ENCODE measurements around the gene DPF3. TPM values are rescaled to one million over a fixed set of nuclear protein-coding genes. Genes with fewer than 3 reads are reported as not detected.

Gene DPF3
- total and polyA plus RNA-seq, 2 donors (not counting 1 experiment from before 2014, with no cell fraction given) = 7.6 to 13.7 TPM

DNA sequence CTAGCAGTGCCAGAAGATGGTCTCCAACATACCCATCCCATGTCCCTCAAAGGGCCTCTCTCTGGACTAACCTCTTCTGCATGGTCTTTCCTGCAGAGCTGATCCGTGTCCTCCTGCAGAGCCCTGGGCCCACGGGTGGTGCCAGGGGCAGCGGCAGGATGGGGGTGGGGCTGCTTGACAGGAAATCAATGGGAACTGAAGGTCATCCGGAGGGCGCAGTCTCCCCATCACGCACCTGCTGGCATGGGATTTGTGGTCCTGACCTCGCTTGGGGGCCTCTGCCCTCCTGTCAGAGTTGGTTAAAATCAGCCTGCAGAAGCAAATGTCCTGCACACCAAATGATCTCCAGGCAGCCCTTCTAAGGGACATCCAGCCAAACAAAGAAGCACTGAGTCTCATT lies 110.2 kb downstream of the DPF3 start:
- Histone ChIP-seq H3K4me3 (replicated peaks in 1 of 4; ENCODE audit: control extremely low read depth in 1 of 4, insufficient read depth in 1 of 4, low read depth in 3 of 4, low read length in 4 of 4) (no peak overlapping the region), H2AFZ (ENCODE audit: low read length) (no peak overlapping the region), H3K79me2 (ENCODE audit: control insufficient read depth, insufficient read depth, low read length) (peaks cover 7% of the 10 kb centered on the region), H3K27me3 (ENCODE audit: control insufficient read depth, insufficient read depth, low read length) (no peaks in the 10 kb centered on the region), H3K9ac (ENCODE audit: insufficient read depth, low read length) (no peak overlapping the region), H3K27ac (ENCODE audit: insufficient read depth, low read length) (no peak overlapping the region), H3K4me1 (ENCODE audit: control insufficient read depth, extremely low read depth, insufficient read depth, low read length) (peaks cover 9% of the 10 kb centered on the region), H3K36me3 (ENCODE audit: control insufficient read depth, insufficient read depth, low read length) (no peaks in the 10 kb centered on the region), H3K4me2 (ENCODE audit: extremely low read depth, insufficient read depth, low read length) (no peak overlapping the region), H4K20me1 (ENCODE audit: control insufficient read depth, extremely low read depth, insufficient read depth, low read length) (no peaks in the 10 kb centered on the region), H3K9me3 (ENCODE audit: control insufficient read depth, insufficient read depth, low read depth, low read length) (no peaks in the 10 kb centered on the region)
- DNase-seq (ENCODE audit: low read depth in 2 of 2) = no peak
- TF ChIP-seq, protein P1, sequence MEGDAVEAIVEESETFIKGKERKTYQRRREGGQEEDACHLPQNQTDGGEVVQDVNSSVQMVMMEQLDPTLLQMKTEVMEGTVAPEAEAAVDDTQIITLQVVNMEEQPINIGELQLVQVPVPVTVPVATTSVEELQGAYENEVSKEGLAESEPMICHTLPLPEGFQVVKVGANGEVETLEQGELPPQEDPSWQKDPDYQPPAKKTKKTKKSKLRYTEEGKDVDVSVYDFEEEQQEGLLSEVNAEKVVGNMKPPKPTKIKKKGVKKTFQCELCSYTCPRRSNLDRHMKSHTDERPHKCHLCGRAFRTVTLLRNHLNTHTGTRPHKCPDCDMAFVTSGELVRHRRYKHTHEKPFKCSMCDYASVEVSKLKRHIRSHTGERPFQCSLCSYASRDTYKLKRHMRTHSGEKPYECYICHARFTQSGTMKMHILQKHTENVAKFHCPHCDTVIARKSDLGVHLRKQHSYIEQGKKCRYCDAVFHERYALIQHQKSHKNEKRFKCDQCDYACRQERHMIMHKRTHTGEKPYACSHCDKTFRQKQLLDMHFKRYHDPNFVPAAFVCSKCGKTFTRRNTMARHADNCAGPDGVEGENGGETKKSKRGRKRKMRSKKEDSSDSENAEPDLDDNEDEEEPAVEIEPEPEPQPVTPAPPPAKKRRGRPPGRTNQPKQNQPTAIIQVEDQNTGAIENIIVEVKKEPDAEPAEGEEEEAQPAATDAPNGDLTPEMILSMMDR (conservative IDR thresholded peaks at IDR 0.05 in 1 of 2, IDR thresholded peaks at IDR 0.05 in 1 of 2; ENCODE audit: low read depth in 1 of 2, low read length in 2 of 2) = no peak
- no peak for TF ChIP-seq EZH2 (IDR thresholded peaks at IDR 0.05; ENCODE audit: low read length, missing control alignments)

DNA sequence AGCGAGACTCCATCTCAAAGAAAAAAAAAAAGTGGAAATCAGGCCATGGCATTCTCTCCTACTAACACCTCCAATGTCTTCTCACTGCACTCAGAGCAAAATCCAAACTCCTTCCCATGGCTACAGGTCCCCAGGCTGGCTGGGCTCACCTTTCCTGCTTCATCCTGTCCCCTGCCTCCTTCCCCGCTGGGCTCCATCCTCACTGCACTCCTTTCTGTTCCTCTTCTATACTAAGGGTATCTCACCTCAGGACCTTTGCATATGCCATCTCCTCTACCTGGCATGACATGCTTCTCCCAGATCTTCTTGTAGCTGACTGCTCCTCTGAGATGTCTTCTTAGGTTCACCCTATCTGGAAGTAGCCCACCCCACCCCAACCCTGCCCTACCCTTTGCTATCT lies 111.1 kb downstream of the DPF3 start:
- peaks cover 7% of the 10 kb centered on the region for H3K79me2 ChIP-seq (ENCODE audit: control insufficient read depth, insufficient read depth, low read length)
- no peaks in the 10 kb centered on the region for H4K20me1 ChIP-seq (ENCODE audit: control insufficient read depth, extremely low read depth, insufficient read depth, low read length)
- peaks cover 9% of the 10 kb centered on the region for H3K4me1 ChIP-seq (ENCODE audit: control insufficient read depth, extremely low read depth, insufficient read depth, low read length)
- H3K36me3 ChIP-seq (ENCODE audit: control insufficient read depth, insufficient read depth, low read length) = no peaks in the 10 kb centered on the region
- H3K9me3 ChIP-seq (ENCODE audit: control insufficient read depth, insufficient read depth, low read depth, low read length) = no peaks in the 10 kb centered on the region
- H3K4me2 ChIP-seq (ENCODE audit: extremely low read depth, insufficient read depth, low read length) = no peak overlapping the region
- no peak overlapping the region for H3K4me3 ChIP-seq (replicated peaks in 1 of 4; ENCODE audit: control extremely low read depth in 1 of 4, insufficient read depth in 1 of 4, low read depth in 3 of 4, low read length in 4 of 4)
- H3K27me3 ChIP-seq (ENCODE audit: control insufficient read depth, insufficient read depth, low read length) = no peaks in the 10 kb centered on the region
- no peak overlapping the region for H3K9ac ChIP-seq (ENCODE audit: insufficient read depth, low read length)
- TF ChIP-seq EZH2 (IDR thresholded peaks at IDR 0.05; ENCODE audit: low read length, missing control alignments) = no peak
- TF ChIP-seq, protein P1 (conservative IDR thresholded peaks at IDR 0.05 in 1 of 2, IDR thresholded peaks at IDR 0.05 in 1 of 2; ENCODE audit: low read depth in 1 of 2, low read length in 2 of 2) = no peak
- H3K27ac ChIP-seq (ENCODE audit: insufficient read depth, low read length) = no peak overlapping the region
- no peak overlapping the region for H2AFZ ChIP-seq (ENCODE audit: low read length)
- DNase-seq (ENCODE audit: low read depth in 2 of 2) = no peak

DNA sequence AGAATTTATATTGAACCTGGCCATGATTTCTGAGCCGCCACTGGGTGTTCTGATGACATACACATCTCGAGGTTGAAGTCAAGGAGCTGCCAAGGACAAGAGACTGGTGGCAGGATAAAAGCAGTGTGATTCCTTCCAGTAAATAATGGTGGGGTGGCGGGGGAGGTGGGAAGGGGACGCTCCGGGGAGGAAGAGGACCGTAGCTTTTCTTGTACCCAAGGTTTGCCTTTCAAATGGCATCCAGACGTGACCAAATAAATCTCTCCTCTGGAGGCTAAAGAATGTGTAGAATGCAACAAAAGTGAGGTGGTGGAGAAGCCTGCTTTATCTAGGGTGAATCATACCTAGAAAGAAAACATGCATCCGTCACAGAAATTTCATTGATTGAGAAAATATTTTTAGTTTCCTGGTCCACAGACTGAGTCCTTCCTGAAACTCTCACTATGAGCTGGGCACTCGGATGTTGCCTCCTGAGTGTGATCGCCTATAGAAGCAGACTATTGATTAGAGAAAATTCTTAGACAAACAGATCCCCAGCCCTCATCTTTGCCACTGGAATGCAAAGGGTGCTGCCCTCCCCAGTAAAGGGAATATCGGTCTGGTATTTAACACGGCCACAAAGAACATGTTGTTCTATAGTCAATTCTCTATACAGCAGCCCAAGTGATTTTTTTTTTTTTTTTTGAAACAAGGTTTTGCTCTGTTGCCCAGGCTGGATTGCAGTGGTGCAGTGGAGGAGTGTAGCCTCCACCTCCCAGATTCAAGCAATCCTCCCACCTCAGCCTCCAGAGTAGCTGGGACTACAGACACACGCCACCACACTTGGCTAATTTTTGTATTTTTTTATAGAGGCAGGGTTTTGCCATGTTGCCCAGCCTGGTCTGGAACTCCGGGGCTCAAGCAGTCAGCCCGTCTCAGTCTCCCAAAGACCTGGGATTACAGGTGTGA lies 112.1 kb downstream of the DPF3 start:
- Histone ChIP-seq H3K79me2 (ENCODE audit: control insufficient read depth, insufficient read depth, low read length) (peaks cover 7% of the 10 kb centered on the region), H2AFZ (ENCODE audit: low read length) (no peak overlapping the region), H4K20me1 (ENCODE audit: control insufficient read depth, extremely low read depth, insufficient read depth, low read length) (no peaks in the 10 kb centered on the region), H3K4me1 (ENCODE audit: control insufficient read depth, extremely low read depth, insufficient read depth, low read length) (peaks cover 9% of the 10 kb centered on the region), H3K27me3 (ENCODE audit: control insufficient read depth, insufficient read depth, low read length) (no peaks in the 10 kb centered on the region), H3K9ac (ENCODE audit: insufficient read depth, low read length) (no peak overlapping the region), H3K4me3 (replicated peaks in 1 of 4; ENCODE audit: control extremely low read depth in 1 of 4, insufficient read depth in 1 of 4, low read depth in 3 of 4, low read length in 4 of 4) (no peak overlapping the region), H3K9me3 (ENCODE audit: control insufficient read depth, insufficient read depth, low read depth, low read length) (no peaks in the 10 kb centered on the region), H3K36me3 (ENCODE audit: control insufficient read depth, insufficient read depth, low read length) (no peaks in the 10 kb centered on the region), H3K27ac (ENCODE audit: insufficient read depth, low read length) (peak overlapping the region; percentile 22), H3K4me2 (ENCODE audit: extremely low read depth, insufficient read depth, low read length) (no peak overlapping the region)
- TF ChIP-seq, protein P1 (conservative IDR thresholded peaks at IDR 0.05 in 1 of 2, IDR thresholded peaks at IDR 0.05 in 1 of 2; ENCODE audit: low read depth in 1 of 2, low read length in 2 of 2) = no peak
- TF ChIP-seq EZH2 (IDR thresholded peaks at IDR 0.05; ENCODE audit: low read length, missing control alignments) = no peak
- DNase-seq (ENCODE audit: low read depth in 2 of 2) = peak; percentile 51 to 91

Data from fibroblast of lung (primary cell).